Measurements from ENCODE around the gene USP31.

The USP31 gene, protein sequence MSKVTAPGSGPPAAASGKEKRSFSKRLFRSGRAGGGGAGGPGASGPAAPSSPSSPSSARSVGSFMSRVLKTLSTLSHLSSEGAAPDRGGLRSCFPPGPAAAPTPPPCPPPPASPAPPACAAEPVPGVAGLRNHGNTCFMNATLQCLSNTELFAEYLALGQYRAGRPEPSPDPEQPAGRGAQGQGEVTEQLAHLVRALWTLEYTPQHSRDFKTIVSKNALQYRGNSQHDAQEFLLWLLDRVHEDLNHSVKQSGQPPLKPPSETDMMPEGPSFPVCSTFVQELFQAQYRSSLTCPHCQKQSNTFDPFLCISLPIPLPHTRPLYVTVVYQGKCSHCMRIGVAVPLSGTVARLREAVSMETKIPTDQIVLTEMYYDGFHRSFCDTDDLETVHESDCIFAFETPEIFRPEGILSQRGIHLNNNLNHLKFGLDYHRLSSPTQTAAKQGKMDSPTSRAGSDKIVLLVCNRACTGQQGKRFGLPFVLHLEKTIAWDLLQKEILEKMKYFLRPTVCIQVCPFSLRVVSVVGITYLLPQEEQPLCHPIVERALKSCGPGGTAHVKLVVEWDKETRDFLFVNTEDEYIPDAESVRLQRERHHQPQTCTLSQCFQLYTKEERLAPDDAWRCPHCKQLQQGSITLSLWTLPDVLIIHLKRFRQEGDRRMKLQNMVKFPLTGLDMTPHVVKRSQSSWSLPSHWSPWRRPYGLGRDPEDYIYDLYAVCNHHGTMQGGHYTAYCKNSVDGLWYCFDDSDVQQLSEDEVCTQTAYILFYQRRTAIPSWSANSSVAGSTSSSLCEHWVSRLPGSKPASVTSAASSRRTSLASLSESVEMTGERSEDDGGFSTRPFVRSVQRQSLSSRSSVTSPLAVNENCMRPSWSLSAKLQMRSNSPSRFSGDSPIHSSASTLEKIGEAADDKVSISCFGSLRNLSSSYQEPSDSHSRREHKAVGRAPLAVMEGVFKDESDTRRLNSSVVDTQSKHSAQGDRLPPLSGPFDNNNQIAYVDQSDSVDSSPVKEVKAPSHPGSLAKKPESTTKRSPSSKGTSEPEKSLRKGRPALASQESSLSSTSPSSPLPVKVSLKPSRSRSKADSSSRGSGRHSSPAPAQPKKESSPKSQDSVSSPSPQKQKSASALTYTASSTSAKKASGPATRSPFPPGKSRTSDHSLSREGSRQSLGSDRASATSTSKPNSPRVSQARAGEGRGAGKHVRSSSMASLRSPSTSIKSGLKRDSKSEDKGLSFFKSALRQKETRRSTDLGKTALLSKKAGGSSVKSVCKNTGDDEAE (N-terminal part only)

DNA sequence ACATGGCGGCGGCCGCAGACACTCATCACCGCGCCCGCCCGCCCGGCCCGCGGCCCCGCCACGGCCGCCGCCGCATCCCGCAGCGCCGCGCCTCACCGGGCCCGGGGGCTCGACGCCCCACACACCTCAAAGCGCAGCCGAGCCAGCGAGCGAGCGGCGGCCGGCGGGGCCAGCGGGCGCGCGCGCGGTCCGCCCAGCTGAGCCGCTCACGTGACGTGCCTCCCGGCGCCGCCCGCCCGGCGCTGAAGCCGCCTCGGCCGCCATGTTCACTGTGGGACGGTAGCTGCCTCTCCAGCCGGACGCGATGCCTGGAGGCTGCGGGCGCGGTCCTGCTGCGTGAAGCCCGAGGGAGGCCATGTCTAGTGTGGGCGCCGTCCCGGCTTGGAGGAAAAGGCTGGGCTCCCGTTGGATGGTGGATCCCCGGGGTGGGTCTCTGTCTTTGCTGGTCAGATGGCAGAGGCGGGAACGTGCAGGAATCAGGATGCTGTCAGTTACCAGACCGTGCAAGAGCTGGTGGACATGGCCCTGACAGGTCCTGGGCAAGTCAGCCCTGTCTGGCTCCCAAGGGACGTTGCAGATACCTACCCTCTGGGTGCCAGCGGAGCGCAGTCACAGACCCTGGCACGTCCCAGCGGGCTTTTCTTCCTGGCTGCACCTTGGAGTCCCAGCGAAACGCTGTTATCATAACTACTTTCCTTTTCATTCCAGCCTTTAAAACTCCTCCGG, at the start of gene USP31:
USP31 (minus strand) TSS at position 186 of the 726 bp plus-strand sequence; CDS start at position 4, 182 bp downstream.
- peak; percentile 82 to 86 for DNase-seq (ENCODE audit: low read depth in 2 of 2)

DNA sequence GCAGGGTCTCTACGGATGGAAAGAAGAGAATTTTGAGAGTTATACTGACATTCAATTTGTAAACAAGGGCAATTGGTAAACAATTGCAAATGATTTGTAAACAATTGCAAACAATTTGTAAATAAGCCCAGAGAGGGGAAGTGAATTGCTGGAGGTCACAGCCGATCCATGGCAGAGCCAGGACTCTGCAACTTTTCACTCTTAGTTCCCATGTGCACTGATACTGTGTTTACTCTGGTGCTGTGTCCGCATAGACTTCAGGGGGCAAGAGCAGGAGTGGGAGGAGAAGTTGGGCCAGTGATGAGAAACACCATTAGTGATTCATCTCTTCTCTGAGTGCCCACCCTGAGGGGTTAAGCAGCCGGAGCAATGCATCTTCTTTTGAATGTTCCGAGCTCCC, 47.3 kb upstream of the USP31 start:
- DNase-seq (ENCODE audit: low read depth in 2 of 2) = no peak

DNA sequence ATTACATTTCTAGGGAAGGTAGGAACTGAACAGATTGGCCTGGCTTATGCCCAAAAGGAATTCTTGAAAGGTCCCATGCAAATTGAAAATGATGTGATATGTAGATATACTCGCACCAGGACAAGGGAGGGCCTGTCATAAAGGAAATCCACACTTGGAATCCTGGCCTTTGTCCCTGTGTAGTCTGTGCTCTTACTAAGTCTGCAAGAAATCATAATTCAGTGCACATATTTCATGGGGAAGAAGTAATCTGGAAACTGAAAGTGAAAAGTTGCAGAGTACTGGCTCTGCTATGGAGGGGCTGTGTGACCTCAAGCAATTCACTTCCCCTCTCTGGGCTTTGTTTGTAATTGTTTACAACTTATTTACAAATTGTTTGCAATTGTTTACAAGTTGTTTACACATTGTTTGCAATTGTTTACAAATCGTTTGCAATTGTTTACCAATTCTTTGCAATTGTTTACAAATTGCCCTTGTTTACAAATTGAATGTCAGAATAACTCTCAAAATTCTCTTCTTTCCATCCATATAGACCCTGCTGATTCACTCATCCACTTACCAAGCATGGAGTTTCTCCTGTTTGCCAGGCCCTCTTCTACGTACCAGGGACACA, 46.2 kb upstream of the USP31 start:
- DNase-seq (ENCODE audit: low read depth in 2 of 2) = no peak

DNA sequence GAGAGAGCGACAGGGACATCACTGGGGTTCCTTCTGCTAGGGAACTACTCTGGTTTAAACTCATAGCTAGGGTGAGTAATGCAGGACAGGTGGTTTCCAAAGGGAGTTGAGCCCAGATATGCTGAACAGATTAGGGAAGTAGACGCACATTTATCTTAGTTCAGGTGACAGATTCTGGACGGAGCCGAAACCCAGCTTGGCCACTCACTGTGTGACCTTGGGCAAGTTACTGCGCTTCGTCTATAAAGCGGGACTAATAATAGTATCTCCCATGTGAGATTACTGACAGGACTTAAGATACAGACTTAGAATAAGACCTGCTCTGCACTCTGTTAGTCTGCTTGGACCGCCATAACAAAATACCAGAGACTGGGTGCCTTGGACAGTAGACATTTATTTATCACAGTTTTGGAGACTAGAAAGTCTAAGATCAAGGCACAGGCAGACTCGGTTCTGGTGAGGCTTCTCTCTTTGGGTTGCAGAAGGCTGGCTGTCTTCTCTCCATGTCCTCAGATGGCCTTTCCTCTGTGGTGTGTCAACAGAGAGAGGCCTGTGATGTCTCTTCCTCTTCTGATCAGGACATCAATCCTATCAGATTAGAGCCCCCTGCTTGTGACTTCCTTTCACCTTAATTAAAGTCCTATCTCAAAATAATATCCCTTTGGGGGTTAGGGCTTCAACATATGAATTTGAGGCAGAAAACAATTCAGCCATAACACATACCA, 45.4 kb upstream of the USP31 start:
- no peak for DNase-seq (ENCODE audit: low read depth in 2 of 2)

DNA sequence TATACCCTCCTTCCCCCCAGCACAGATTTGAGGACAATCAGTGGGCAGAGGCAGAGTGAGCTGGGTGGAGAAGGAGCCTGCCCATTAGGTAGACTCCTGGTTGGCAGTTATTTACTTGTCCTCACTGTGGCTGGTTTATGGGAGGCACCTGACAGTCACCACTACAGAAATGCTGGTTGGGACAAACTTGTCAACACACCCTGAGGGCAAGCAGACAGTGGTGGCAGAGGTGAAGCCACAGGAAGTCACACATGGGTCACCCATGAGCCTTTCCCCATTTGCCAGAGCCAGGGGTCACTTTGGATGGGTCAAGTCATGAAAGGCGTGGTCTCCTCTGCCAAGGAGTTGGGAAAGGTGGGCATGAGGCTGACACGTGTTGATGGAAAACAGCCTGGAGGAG, 39.7 kb upstream of the USP31 start:
- DNase-seq (ENCODE audit: low read depth in 2 of 2) = no peak

DNA sequence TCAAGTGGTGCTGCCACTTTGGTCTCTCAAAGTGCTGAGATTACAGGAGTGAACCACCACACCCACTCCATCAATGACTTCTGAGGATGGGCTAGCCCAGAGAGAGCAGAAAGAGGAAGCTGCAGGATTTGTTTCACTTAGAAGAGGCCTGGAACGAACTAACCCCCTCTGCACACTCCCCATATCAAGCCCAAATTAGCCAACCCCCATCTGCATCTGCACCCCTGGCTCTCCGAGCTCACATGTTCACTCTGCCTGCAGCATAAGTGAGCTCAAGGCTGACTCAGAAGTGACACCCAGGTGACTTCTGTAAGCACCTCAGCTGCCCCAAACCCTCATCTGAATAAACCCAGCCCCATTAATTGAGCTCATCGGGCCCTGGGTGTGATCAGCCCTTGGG, 38.1 kb upstream of the USP31 start:
- DNase-seq (ENCODE audit: low read depth in 2 of 2) = no peak

DNA sequence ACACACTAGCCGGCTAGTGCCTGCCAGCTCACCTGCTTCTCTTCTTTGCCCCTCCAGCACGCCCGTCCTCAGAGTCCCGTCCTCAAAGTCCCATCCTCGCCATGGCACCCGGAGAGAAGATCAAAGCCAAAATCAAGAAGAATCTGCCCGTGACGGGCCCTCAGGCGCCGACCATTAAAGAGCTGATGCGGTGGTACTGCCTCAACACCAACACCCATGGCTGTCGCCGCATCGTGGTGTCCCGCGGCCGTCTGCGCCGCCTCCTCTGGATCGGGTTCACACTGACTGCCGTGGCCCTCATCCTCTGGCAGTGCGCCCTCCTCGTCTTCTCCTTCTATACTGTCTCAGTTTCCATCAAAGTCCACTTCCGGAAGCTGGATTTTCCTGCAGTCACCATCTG, 36.9 kb upstream of the USP31 start:
- no peak for DNase-seq (ENCODE audit: low read depth in 2 of 2)

DNA sequence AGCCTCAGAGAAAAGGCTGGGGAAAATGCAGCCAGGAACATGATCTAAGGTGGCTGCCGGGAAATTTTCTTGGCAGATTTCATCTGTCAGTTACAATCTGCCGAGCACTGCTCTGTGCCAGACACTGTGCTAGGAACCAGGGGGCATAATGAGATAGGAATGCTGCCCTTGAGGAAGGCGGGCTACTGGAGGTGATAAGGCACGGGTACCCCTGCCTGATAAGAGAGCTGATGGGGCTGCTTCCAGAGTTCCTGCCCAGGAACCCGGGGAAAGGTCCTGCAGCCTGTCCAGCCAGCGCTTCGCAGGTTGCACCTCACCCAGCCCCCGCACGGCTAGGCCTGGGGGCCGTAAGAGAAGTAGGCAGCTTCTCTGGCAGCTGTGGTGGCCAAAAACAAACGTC, 36.4 kb upstream of the USP31 start:
- DNase-seq (ENCODE audit: low read depth in 2 of 2) = no peak

DNA sequence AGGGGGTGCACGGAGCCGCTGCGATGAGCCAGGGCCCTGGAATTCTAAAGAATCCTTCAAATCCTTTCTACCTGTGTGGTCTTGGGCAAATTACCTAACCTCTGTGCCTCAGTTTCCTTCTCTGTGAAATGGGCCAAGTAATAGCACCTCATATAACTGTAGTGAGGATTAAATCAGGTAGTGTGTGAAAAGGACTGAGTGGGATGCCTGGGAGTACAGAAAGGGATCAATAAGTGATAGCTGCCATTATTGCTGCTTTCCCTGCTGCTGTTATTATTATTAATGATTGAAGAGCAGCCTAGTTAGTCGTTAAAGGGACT, 34.3 kb upstream of the USP31 start:
- DNase-seq (ENCODE audit: low read depth in 2 of 2) = no peak

DNA sequence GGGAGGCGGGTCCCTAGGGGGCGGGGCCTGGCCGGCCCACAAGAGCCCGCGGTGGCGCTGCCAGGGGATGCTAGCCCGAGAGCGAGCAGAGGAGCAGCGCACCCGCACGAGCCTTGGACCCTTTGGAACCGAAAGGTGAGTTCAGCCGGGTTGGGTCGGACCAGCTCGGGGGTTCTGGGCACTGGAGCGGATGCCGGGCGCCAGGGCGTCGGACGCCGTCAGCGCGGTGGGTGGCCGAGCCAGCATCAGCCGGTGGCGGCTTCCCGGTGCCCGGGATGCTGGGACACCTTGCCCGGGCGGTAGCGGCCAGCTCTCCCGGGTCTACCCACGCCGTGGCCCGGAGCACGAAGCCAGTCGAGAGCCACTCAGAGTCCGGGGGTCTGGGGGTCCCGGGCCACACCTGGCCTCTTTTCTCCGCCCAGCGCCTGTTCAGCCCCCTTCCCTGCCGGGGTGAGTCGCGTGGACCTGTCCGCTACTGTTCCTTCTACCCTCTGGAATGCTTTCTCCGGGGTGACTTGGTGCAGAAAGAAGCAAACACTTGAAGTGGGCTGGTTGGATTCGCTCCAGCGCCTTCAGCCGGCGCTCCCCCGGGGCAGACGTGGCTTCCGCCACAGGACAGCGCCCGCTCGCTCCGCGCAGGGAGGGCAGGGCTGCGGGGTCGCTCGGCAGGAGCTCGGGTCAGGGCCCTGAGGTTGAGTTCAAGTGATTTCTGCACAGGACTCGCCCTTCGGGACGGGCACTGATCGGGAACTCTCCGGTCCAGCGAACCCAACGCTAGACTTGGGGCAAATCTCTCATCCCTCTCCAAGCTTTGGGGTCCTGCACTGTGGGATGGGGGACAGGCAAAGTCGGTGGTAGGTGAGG, 33.7 kb upstream of the USP31 start, which contains the start of gene SCNN1G:
SCNN1G (plus strand) TSS at position 67 of the 864 bp plus-strand sequence. CDS start 3,527 bp downstream, outside the sequence.
- no peak for DNase-seq (ENCODE audit: low read depth in 2 of 2)

DNA sequence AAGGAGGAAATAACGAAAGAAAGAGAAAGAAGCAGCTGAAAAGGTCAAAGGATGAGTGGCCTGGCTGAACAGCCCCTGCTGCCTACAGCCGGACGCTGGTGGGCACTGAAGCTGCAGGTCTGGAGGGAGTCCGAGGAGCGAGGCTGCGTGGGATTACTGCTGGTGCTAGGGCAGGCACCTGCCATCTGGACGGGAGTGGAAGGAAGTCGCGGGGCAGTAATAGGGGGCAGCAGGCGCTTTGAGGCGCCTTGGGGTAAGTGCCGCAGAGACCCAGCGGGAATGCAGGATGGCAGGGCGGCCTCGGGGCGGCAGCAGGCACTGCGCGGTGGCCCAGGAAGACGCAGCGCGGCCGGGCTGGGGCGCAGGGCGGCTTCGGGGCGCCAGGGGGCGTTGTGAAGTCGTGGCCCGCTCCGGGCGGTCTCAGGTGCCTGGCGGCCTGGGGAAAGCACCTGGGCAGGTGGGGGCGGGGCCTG, 33.0 kb upstream of the USP31 start:
- peak; percentile 56 to 69 for DNase-seq (ENCODE audit: low read depth in 2 of 2)

DNA sequence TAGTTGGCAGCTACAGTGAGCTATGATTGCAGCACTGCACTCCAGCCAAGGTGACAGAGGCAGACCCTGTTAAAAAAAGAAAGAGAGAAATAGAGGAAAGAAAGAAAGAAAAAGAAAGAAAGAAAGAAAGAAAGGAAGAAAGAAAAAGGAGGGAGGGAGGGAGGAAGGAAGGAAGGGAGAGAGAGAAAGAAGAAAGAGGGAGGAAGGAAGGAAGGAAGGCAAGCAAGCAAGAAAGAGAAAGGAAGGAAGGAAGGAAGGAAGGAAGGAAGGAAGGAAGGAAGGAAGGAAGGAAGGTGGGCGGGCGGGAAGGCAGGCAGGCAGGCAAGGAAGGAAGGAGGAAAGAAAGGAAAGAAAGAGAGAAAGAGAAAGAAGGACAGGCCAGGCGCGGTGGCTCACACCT, 32.3 kb upstream of the USP31 start:
- DNase-seq (ENCODE audit: low read depth in 2 of 2) = no peak

DNA sequence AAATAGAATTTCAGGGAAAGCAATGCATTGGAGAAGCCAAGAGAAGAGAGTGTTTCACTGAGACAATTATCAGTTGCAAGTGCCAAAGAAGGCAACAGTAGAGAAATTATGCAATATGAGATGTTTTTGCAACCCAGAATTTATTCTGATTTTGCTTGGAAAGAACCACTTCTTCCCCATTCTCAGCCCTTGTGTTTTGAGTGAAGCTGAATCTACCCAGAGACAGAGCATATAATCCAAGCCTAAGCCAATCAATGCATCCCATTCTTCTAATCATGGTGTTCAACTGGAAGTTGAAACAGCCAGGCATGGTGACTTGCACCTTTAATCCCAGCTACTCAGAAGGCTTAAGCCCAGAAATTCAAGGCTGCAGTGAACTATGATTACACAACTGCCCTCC, 26.4 kb upstream of the USP31 start:
- DNase-seq (ENCODE audit: low read depth in 2 of 2) = no peak

DNA sequence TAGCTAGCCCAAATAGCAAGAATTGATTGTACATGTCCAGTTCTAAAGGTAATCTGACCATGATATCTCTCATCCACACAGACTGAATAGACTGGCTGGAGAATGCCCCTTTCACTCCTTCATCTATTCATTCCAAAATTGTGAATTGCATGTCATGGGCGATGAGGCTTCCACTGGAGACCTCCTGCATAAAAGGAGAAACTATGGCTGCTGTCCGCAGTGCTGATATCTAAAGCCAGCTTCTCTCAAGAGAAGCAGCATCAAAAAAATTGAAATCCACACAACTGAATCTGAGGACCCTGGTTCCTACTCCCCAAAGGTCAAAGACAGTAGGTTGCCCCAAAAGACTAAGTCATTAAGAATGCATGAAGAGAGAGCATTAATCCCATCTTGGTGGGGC, 25.4 kb upstream of the USP31 start:
- DNase-seq (ENCODE audit: low read depth in 2 of 2) = no peak

DNA sequence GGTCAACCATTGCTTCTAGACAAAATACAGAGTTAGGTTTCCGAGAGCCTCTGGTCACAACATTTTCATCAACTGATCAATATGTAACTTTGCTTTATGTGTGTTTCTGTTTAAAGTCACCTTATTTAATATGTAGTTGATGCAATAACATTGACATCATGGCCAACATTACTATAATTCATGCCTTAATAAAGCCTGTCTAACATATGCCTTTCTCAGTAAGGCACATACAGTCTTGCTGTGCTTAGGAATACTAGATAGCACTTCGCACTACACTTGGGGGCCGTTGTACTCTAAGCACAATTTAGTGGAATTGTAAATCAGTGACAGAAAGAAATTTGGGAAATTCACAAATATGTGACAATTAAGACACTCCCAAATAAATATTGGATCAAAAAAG, 23.7 kb upstream of the USP31 start:
- DNase-seq (ENCODE audit: low read depth in 2 of 2) = no peak

DNA sequence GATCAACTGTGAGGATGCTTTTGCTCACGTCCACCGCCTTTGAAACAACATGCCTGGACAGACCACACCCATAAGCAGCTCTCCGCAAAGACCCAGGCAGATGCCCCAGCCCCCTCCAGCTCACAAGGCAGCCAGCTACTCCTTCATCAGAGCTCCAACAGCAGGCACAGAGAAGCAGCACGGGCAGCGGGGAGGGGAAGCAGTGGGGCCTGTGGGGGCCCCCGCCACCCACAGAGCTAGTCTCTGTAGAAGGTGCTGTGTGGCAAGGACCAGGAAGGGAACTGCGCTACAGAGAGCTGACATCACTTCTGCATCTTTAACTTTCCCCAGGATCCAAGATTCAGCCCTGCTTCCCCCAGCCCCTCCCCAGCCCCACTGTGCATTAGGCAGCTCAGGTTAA, 23.3 kb upstream of the USP31 start:
- no peak for DNase-seq (ENCODE audit: low read depth in 2 of 2)

DNA sequence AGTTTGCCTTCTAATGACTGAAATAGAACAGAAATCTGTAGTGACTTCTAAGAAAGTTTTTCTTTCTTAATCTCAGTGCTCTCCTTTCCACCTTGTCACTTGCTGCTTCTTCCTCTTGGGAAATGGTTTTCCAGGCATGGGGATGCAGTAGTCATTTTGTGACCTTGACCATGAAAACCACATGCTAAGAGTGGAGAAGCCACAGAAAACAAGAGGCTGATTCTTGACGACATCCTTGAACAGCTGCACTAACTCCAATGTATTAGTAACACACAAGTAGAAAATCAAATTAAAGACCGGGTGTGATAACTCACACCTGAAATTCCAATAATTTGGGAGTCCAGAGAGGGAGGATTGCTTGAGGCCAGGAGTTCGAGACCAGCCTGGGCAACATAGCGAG, 15.5 kb upstream of the USP31 start:
- DNase-seq (ENCODE audit: low read depth in 2 of 2) = no peak

DNA sequence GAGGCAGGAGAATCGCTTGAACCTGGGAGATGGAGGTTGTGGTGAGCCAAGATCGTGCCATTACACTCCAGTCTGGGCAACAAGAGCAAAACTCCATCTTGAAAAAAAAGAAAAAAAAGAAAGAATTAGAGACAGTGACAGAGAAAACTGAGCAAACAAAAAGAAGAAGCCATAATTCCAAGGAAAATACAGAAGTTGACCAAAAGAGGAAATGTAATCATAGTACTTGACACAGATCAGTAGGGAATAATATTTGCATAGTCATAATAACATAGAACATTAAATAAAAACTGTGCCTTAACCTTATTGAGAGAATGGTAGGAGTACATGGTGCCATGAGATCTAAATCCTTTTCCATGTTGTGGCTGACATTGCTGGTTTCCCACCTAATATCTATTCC, 14.7 kb upstream of the USP31 start:
- no peak for DNase-seq (ENCODE audit: low read depth in 2 of 2)

DNA sequence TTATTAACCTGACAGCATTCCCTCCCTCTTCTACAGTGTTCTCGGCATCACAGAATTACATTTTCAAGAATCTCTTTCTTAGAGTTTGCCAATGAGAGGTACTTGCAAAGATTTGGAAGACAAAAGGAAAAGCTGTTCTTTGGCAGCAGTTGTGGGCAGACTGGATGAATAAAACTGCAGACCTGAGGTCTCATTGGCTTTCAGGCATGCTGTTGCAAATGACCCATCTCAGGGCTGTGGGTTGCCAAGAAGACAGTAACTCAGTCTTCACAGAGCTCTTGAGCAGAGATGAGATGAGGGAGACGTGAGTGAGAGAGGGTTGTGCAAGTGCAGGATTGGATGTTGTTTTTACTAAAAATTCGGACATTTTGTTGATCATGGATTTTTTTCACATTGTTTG, 11.3 kb upstream of the USP31 start:
- DNase-seq (ENCODE audit: low read depth in 2 of 2) = no peak

Measured in stimulated activated CD4-positive, alpha-beta T cell treated with anti-CD3 and anti-CD28 coated beads, Interleukin-15, amount 100 ng/mL, for 48 hours (primary cell).